ENCODE data around the gene LZTFL1. TPM values are rescaled to one million over a fixed set of nuclear protein-coding genes. Genes with fewer than 3 reads are reported as not detected.

The LZTFL1 gene
- total RNA-seq, 1 donor from 2014 or later: 4.6 TPM

- Mint-ChIP-seq H3K4me3 (ENCODE audit: low read depth) (no peak overlapping the region), H3K4me1 (ENCODE audit: low read depth) (peaks cover 11% of the 10 kb centered on the region), H3K9me3 (no peaks in the 10 kb centered on the region), H3K36me3 (ENCODE audit: low read depth) (no peaks in the 10 kb centered on the region), H3K27ac (no peak overlapping the region), H3K27me3 (ENCODE audit: low read depth) (peaks cover 40% of the 10 kb centered on the region)
- intact Hi-C loops (cut with micrococcal nuclease): no loop called here
- DNase-seq (ENCODE audit: low spot score): no peak
These were observed 66.2 kb downstream of the LZTFL1 start for GRCh38 chr3:45775571-45776300.

- Mint-ChIP-seq H3K4me3 (ENCODE audit: low read depth) (no peak overlapping the region), H3K27ac (no peak overlapping the region), H3K9me3 (no peaks in the 10 kb centered on the region), H3K4me1 (ENCODE audit: low read depth) (peaks cover 11% of the 10 kb centered on the region), H3K27me3 (ENCODE audit: low read depth) (peaks cover 49% of the 10 kb centered on the region), H3K36me3 (ENCODE audit: low read depth) (no peaks in the 10 kb centered on the region)
- no peak for DNase-seq (ENCODE audit: low spot score)
- intact Hi-C loops (cut with micrococcal nuclease): no loop called here
These were observed 67.1 kb downstream of the LZTFL1 start for GRCh38 chr3:45774581-45775521.

GRCh38 chr3:45773714-45774449, 68.0 kb downstream of the LZTFL1 start:
- Mint-ChIP-seq H3K4me1 (ENCODE audit: low read depth) (peaks cover 11% of the 10 kb centered on the region), H3K9me3 (no peaks in the 10 kb centered on the region), H3K4me3 (ENCODE audit: low read depth) (no peak overlapping the region), H3K27ac (no peak overlapping the region), H3K36me3 (ENCODE audit: low read depth) (no peaks in the 10 kb centered on the region), H3K27me3 (ENCODE audit: low read depth) (peaks cover 59% of the 10 kb centered on the region)
- DNase-seq (ENCODE audit: low spot score): no peak
- intact Hi-C loops (cut with micrococcal nuclease): no loop called here

Other genes starting within 250 kb of the LZTFL1 start
- gene LIMD1, start 247.4 kb downstream of the LZTFL1 start, total RNA-seq: 42.3 and 43.2 TPM in 2 replicates
- gene SACM1L, start 152.7 kb downstream of the LZTFL1 start, total RNA-seq: 105 and 107 TPM in 2 replicates
- not detected in 2 replicates for gene SLC6A20, start 45.6 kb downstream of the LZTFL1 start, total RNA-seq
- not detected in 2 replicates for gene CCR9, start 44.4 kb upstream of the LZTFL1 start, total RNA-seq
- 9.3 and 10.7 TPM in 2 replicates for gene CXCR6, start 101.3 kb upstream of the LZTFL1 start, total RNA-seq
- 19.6 and 20.2 TPM in 2 replicates for gene FYCO1, start 153.7 kb upstream of the LZTFL1 start, total RNA-seq
- gene XCR1, start 185.4 kb upstream of the LZTFL1 start, total RNA-seq: 0.05 and 0.07 TPM in 2 replicates